ENCODE measurements around the gene FTO. TPM values are rescaled to one million over a fixed set of nuclear protein-coding genes. Genes with fewer than 3 reads are reported as not detected.

Gene FTO
- total RNA-seq, 4 donors from 2014 or later, result 62.0 to 90.1 (median 75.1) TPM

GRCh38 chr16:54140057-54140787 lies 436.3 kb downstream of the FTO start:
- Histone ChIP-seq H3K4me3 (no peak overlapping the region), H3K36me3 (no peaks in the 10 kb centered on the region)

GRCh38 chr16:54140788-54141136 lies 436.8 kb downstream of the FTO start:
- no peak for DNase-seq
- H3K36me3 ChIP-seq, result no peaks in the 10 kb centered on the region
- in situ Hi-C loops (cut with MboI; ENCODE audit: low sequenced_read_pairs in 4 of 4) (no loop called here), intact Hi-C loops (cut with DNase I; ENCODE audit: low total_unique reads) (no loop called here)
- no peak overlapping the region for H3K27ac ChIP-seq
- H3K27me3 ChIP-seq, result no peaks in the 10 kb centered on the region
- no peaks in the 10 kb centered on the region for H3K4me1 ChIP-seq
- H3K9me3 ChIP-seq, result no peaks in the 10 kb centered on the region
- TF ChIP-seq CTCF (IDR thresholded peaks at IDR 0.05 in 4 of 5, conservative IDR thresholded peaks at IDR 0.05 in 1 of 5) (no peak), POLR2A (IDR thresholded peaks at IDR 0.05) (no peak)
- H3K4me3 ChIP-seq, result no peak overlapping the region
- ATAC-seq, result no peak

More at GRCh38 chr16:54140057-54140787, 436.3 kb downstream of the FTO start:
- no peak for ATAC-seq
- Histone ChIP-seq H3K27ac (no peak overlapping the region), H3K4me1 (no peaks in the 10 kb centered on the region), H3K9me3 (no peaks in the 10 kb centered on the region), H3K27me3 (no peaks in the 10 kb centered on the region)
- DNase-seq, result no peak
- no peak for TF ChIP-seq CTCF (IDR thresholded peaks at IDR 0.05 in 4 of 5, conservative IDR thresholded peaks at IDR 0.05 in 1 of 5)
- no peak for TF ChIP-seq POLR2A (IDR thresholded peaks at IDR 0.05)
- intact Hi-C loops (cut with DNase I; ENCODE audit: low total_unique reads) (no loop called here), in situ Hi-C loops (cut with MboI; ENCODE audit: low sequenced_read_pairs in 4 of 4) (no loop called here)

- ATAC-seq (no peak), DNase-seq (no peak)
- no peak overlapping the region for H3K27ac ChIP-seq
- H3K4me3 ChIP-seq, result no peak overlapping the region
- H3K36me3 ChIP-seq, result no peaks in the 10 kb centered on the region
- in situ Hi-C loops (cut with MboI; ENCODE audit: low sequenced_read_pairs in 4 of 4) (no loop called here), intact Hi-C loops (cut with DNase I; ENCODE audit: low total_unique reads) (no loop called here)
- no peaks in the 10 kb centered on the region for H3K4me1 ChIP-seq
- no peak for TF ChIP-seq CTCF (IDR thresholded peaks at IDR 0.05 in 4 of 5, conservative IDR thresholded peaks at IDR 0.05 in 1 of 5)
- no peaks in the 10 kb centered on the region for H3K27me3 ChIP-seq
- H3K9me3 ChIP-seq, result no peaks in the 10 kb centered on the region
These were observed 438.8 kb downstream of the FTO start for GRCh38 chr16:54142787-54143186.

- Histone ChIP-seq H3K4me3 (no peak overlapping the region), H3K36me3 (no peaks in the 10 kb centered on the region), H3K9me3 (no peaks in the 10 kb centered on the region), H3K4me1 (no peaks in the 10 kb centered on the region), H3K27ac (no peak overlapping the region), H3K27me3 (no peaks in the 10 kb centered on the region)
- no peak for ATAC-seq
- no peak for TF ChIP-seq CTCF (IDR thresholded peaks at IDR 0.05 in 4 of 5, conservative IDR thresholded peaks at IDR 0.05 in 1 of 5)
- TF ChIP-seq POLR2A (IDR thresholded peaks at IDR 0.05), result no peak
- in situ Hi-C loops (cut with MboI; ENCODE audit: low sequenced_read_pairs in 4 of 4) (no loop called here), intact Hi-C loops (cut with DNase I; ENCODE audit: low total_unique reads) (no loop called here)
- DNase-seq, result no peak
These were observed 439.5 kb downstream of the FTO start for GRCh38 chr16:54143410-54143809.

Measured in gastrocnemius medialis (tissue), 4 donors.